ENCODE measurements around the gene TNIK.
A peak's percentile ranks its signal among the peaks of the same experiment; 100 is the strongest.

Gene TNIK

GRCh38 chr3:171419457-171419856 is 40.7 kb downstream of the TNIK start:
- TF ChIP-seq CTCF (IDR thresholded peaks at IDR 0.05; ENCODE audit: poor library complexity, severe bottlenecking), result no peak
- H3K36me3 ChIP-seq (ENCODE audit: low read depth), result no peaks in the 10 kb centered on the region
- DNase-seq (ENCODE audit: low spot score) (no peak), ATAC-seq (ENCODE audit: low read depth) (no peak)
- H3K27me3 ChIP-seq (ENCODE audit: insufficient read depth, poor library complexity, severe bottlenecking), result no peaks in the 10 kb centered on the region
- no peaks in the 10 kb centered on the region for H3K9me3 ChIP-seq (ENCODE audit: severe bottlenecking)
- H3K27ac ChIP-seq (ENCODE audit: poor library complexity, severe bottlenecking), result no peak overlapping the region
- H3K4me1 ChIP-seq (ENCODE audit: insufficient read depth, poor library complexity, severe bottlenecking), result peaks cover 12% of the 10 kb centered on the region
- no peak overlapping the region for H3K4me3 ChIP-seq (ENCODE audit: severe bottlenecking)

GRCh38 chr3:171417813-171418212 is 42.4 kb downstream of the TNIK start:
- peaks cover 12% of the 10 kb centered on the region for H3K4me1 ChIP-seq (ENCODE audit: insufficient read depth, poor library complexity, severe bottlenecking)
- no peaks in the 10 kb centered on the region for H3K36me3 ChIP-seq (ENCODE audit: low read depth)
- H3K4me3 ChIP-seq (ENCODE audit: severe bottlenecking), result no peak overlapping the region
- no peaks in the 10 kb centered on the region for H3K9me3 ChIP-seq (ENCODE audit: severe bottlenecking)
- ATAC-seq (ENCODE audit: low read depth), result peak; percentile 81
- H3K27me3 ChIP-seq (ENCODE audit: insufficient read depth, poor library complexity, severe bottlenecking), result no peaks in the 10 kb centered on the region
- no peak overlapping the region for H3K27ac ChIP-seq (ENCODE audit: poor library complexity, severe bottlenecking)
- no peak for DNase-seq (ENCODE audit: low spot score)
- TF ChIP-seq CTCF (IDR thresholded peaks at IDR 0.05; ENCODE audit: poor library complexity, severe bottlenecking), result no peak

GRCh38 chr3:171417137-171417536 is 43.1 kb downstream of the TNIK start:
- no peaks in the 10 kb centered on the region for H3K27me3 ChIP-seq (ENCODE audit: insufficient read depth, poor library complexity, severe bottlenecking)
- H3K4me1 ChIP-seq (ENCODE audit: insufficient read depth, poor library complexity, severe bottlenecking), result peaks cover 12% of the 10 kb centered on the region
- TF ChIP-seq CTCF (IDR thresholded peaks at IDR 0.05; ENCODE audit: poor library complexity, severe bottlenecking), result no peak
- ATAC-seq (ENCODE audit: low read depth), result no peak
- DNase-seq (ENCODE audit: low spot score), result no peak
- H3K27ac ChIP-seq (ENCODE audit: poor library complexity, severe bottlenecking), result no peak overlapping the region
- no peak overlapping the region for H3K4me3 ChIP-seq (ENCODE audit: severe bottlenecking)
- no peaks in the 10 kb centered on the region for H3K36me3 ChIP-seq (ENCODE audit: low read depth)
- H3K9me3 ChIP-seq (ENCODE audit: severe bottlenecking), result no peaks in the 10 kb centered on the region

GRCh38 chr3:171416666-171417065 is 43.5 kb downstream of the TNIK start:
- peaks cover 12% of the 10 kb centered on the region for H3K4me1 ChIP-seq (ENCODE audit: insufficient read depth, poor library complexity, severe bottlenecking)
- H3K27me3 ChIP-seq (ENCODE audit: insufficient read depth, poor library complexity, severe bottlenecking), result no peaks in the 10 kb centered on the region
- DNase-seq (ENCODE audit: low spot score), result no peak
- no peak for ATAC-seq (ENCODE audit: low read depth)
- no peaks in the 10 kb centered on the region for H3K36me3 ChIP-seq (ENCODE audit: low read depth)
- H3K9me3 ChIP-seq (ENCODE audit: severe bottlenecking), result no peaks in the 10 kb centered on the region
- TF ChIP-seq CTCF (IDR thresholded peaks at IDR 0.05; ENCODE audit: poor library complexity, severe bottlenecking), result no peak
- H3K27ac ChIP-seq (ENCODE audit: poor library complexity, severe bottlenecking), result no peak overlapping the region
- H3K4me3 ChIP-seq (ENCODE audit: severe bottlenecking), result no peak overlapping the region

GRCh38 chr3:171416061-171416460 is 44.1 kb downstream of the TNIK start:
- Histone ChIP-seq H3K27me3 (ENCODE audit: insufficient read depth, poor library complexity, severe bottlenecking) (no peaks in the 10 kb centered on the region), H3K36me3 (ENCODE audit: low read depth) (no peaks in the 10 kb centered on the region), H3K9me3 (ENCODE audit: severe bottlenecking) (no peaks in the 10 kb centered on the region), H3K4me1 (ENCODE audit: insufficient read depth, poor library complexity, severe bottlenecking) (peaks cover 12% of the 10 kb centered on the region), H3K4me3 (ENCODE audit: severe bottlenecking) (no peak overlapping the region), H3K27ac (ENCODE audit: poor library complexity, severe bottlenecking) (peak overlapping the region; percentile 30)
- DNase-seq (ENCODE audit: low spot score), result no peak
- no peak for ATAC-seq (ENCODE audit: low read depth)
- no peak for TF ChIP-seq CTCF (IDR thresholded peaks at IDR 0.05; ENCODE audit: poor library complexity, severe bottlenecking)

Data from RWPE2 (cell line).